Measurements from ENCODE around the gene PRCD. TPM values are rescaled to one million over a fixed set of nuclear protein-coding genes. Genes with fewer than 3 reads are reported as not detected.
"Not testable (repeated sequence)": the region's sequence is repeated elsewhere in the genome, so short reads cannot be mapped to it uniquely, and the experiment has no call there.

The PRCD gene
- total RNA-seq, 1 donor, result 4.2 TPM

DNA sequence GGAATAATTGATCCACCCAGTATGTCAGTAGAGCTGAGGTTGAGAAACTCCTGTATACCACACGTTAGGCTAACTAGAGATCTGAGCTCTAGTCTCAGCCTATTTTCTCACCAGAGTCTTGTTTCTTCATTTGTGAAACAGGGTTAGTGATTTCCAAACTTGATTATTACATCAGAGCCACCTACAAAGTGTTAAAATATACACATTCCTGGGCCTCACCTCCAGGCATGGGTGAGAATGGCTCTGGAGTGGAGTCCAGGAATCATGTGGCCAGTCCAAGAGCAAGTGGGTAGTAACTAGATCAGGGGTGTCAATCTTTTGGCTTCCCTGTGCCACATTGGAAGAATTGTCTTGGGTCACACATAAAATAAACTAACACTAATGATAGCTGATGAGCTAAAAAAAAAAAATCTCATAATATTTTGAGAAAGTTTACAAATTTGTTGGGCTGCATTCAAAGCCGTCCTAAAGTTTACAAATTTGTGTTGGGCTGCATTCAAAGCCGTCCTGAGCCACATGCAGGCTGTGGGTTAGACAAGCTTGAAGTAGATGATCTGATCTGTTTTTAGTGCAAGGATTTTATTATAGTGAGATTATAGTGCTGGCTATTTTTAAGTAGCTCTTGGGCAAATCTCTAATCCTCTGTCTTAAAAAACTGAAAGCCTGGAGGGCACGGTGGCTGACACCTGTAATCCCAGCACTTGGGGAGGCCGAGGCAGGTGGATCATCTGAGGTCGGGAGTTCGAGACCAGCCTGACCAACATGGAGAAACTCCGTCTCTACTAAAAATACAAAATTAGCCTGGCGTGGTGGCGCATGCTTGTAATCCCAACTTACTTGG lies 20.4 kb downstream of the PRCD start:
- TF ChIP-seq, protein P1, sequence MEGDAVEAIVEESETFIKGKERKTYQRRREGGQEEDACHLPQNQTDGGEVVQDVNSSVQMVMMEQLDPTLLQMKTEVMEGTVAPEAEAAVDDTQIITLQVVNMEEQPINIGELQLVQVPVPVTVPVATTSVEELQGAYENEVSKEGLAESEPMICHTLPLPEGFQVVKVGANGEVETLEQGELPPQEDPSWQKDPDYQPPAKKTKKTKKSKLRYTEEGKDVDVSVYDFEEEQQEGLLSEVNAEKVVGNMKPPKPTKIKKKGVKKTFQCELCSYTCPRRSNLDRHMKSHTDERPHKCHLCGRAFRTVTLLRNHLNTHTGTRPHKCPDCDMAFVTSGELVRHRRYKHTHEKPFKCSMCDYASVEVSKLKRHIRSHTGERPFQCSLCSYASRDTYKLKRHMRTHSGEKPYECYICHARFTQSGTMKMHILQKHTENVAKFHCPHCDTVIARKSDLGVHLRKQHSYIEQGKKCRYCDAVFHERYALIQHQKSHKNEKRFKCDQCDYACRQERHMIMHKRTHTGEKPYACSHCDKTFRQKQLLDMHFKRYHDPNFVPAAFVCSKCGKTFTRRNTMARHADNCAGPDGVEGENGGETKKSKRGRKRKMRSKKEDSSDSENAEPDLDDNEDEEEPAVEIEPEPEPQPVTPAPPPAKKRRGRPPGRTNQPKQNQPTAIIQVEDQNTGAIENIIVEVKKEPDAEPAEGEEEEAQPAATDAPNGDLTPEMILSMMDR (IDR thresholded peaks at IDR 0.05; ENCODE audit: insufficient read depth, low read length), result no peak
- DNase-seq (ENCODE audit: low read depth), result no peak
- H3K4me3 ChIP-seq (ENCODE audit: low read depth, low read length), result no peak overlapping the region

DNA sequence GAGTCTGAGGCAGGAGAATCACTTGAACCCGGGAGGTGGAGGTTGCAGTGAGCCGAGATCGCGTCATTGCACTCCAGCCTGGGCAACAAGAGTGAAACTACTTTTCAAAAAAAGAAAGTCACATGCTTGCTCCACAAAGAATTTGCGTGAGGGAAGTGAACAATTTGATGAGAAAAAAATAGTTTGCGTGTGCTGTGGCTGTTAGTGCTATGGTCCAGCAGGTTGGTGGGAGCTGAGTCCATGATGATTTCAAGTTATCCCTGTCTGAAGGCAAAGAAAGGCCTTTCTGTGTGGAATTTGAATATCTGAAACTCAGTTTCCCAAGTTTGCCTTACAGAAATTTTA lies 21.0 kb downstream of the PRCD start:
- TF ChIP-seq, protein P1 (IDR thresholded peaks at IDR 0.05; ENCODE audit: insufficient read depth, low read length), result no peak
- no peak overlapping the region for H3K4me3 ChIP-seq (ENCODE audit: low read depth, low read length)
- no peak for DNase-seq (ENCODE audit: low read depth)

DNA sequence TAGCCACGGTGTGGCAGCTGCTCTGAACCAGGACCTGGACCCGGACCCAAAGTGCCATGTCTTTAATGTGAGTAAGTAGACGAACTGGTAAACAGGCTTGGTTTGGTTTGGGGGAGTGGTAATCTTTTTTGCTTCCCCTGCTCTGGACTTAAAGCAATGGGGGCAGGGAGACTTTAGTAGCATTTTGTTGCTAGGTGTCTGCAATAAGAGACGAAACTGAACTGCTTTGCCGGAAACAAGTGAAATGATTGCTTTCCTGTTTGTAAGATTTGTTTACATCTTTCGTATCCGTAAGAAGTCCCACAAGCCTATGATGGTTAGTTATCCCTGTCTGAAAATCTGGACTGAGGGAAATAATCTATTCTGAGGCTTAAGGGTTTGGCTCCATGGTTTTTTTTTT lies 21.5 kb downstream of the PRCD start:
- no peak for DNase-seq (ENCODE audit: low read depth)
- TF ChIP-seq, protein P1 (IDR thresholded peaks at IDR 0.05; ENCODE audit: insufficient read depth, low read length), result no peak
- peak overlapping the region; percentile 3 for H3K4me3 ChIP-seq (ENCODE audit: low read depth, low read length)

DNA sequence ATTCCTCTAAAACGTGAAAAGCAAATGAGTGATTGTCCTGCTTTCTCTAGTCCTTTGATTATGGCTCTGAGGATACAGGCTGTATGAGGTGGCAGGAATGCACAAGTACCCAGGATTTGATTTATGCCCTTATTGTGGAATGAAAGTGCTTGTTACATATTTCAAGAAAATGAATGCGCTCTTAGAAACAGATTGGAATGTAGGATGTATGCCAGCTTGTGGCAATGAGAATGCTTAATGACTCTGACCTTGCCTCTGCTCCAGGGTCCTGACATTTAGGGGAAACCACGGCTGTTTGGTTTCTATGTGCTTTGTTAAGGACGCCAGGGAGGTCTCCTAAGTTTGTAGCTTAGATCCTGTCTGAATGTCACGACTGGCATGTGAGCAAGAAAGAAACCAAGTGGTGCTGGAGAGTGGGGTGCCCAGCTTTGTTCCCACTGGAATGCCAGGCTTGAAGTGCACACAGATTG lies 22.0 kb downstream of the PRCD start:
- TF ChIP-seq, protein P1 (IDR thresholded peaks at IDR 0.05; ENCODE audit: insufficient read depth, low read length), result no peak
- H3K4me3 ChIP-seq (ENCODE audit: low read depth, low read length), result no peak overlapping the region
- DNase-seq (ENCODE audit: low read depth), result peak; percentile 46

DNA sequence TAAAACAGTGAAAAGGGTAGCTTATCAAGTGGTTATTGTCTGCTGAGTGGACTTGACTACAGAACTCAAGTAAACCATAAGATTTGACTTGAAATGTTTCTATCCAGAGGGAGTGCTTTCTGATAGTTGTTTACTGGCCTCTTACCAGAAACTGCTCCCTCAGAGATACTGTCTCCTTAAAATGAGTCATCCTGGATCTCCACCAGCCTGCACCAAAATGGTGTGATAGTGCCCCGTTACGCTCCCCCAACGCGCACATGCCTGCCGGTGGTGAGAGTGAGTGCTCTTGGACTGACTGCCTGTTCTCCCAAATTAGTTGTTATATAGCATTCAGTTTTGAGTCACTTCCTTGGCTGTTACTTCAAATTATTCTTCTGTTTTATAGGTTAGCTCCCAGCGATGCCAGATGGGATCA lies 22.9 kb downstream of the PRCD start:
- peak; percentile 79 for DNase-seq (ENCODE audit: low read depth)
- TF ChIP-seq, protein P1 (IDR thresholded peaks at IDR 0.05; ENCODE audit: insufficient read depth, low read length), result no peak
- no peak overlapping the region for H3K4me3 ChIP-seq (ENCODE audit: low read depth, low read length)

DNA sequence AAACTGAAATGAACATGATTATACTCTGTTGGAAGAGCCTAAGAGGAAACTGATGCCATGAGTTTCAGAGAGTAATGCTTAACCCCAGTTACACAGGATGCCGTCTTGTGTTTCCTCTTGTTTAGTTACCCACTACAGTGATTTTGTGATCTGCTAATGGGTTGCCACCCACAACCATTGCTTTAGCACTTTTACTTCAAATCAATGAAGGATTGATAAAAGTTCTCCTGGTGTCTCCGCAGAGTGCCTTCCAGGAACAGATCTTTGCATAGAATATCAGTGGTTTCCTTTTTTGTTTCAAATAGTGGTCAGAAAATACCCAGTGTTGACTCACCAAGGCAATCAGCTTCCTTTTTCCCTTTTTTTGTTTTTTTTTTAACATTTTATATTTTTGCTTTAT lies 23.5 kb downstream of the PRCD start:
- not testable (repeated sequence) for H3K4me3 ChIP-seq (ENCODE audit: low read depth, low read length); DNase-seq (ENCODE audit: low read depth)

DNA sequence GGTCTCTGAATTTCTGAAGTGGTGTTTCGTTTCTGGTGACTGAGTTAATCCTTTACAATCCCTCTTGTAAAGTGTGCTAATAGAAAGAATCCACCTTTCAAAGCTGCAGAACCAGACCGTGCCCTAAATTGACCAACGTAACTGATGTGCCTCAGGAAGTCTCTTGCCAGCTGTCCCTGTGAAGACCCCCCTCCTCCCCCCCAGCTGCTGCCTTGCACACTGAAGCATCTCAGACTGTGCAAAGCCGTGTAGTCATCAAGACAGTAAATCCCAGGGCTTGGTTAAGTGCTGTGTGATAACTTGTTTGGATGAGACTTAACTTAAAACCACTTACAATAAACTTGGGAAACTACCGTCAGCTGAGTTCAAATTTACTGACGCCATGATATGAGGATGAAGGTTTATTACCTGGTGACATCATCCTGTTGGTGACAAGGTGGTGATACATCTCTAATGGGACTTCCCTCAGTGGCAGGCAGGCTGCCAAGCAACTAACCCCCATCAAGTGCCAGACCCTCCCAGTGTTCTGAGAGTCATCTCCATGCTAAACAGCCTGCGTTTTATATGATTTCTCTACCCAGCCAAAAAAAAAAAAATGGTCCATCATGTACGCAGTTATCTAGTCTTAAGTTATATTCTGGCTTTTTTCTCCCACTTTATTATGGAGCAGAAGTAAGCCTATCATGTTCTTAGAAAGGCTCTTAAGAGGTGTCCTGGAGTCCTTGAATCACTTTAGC lies 25.3 kb downstream of the PRCD start:
- H3K4me3 ChIP-seq (ENCODE audit: low read depth, low read length); DNase-seq (ENCODE audit: low read depth): not testable (repeated sequence)

Measured in fibroblast of the aortic adventitia (primary cell).